Umbilical cord (tissue), 2 donors: ENCODE results near the gene MAP2K2. TPM values are rescaled to one million over a fixed set of nuclear protein-coding genes. Genes with fewer than 3 reads are reported as not detected.
A peak's percentile ranks its signal among the peaks of the same experiment; 100 is the strongest.
"Not testable (repeated sequence)": the region's sequence is repeated elsewhere in the genome, so short reads cannot be mapped to it uniquely, and the experiment has no call there.

Experiments
- DNase-seq: peaks from one replicate; pipeline ENCODE4 v3.0.0-alpha.2; 2015; ENCODE audit warnings: low spot score
- total RNA-seq: library from RNA; depleted of rRNA; stranded (reverse); fragments of >200 nt; gene quantifications from one replicate; pipeline ENCODE4 v1.2.3, GENCODE V29; 2014; ENCODE audit warnings: low replicate concordance; ENCODE audit not compliant: insufficient read depth

The MAP2K2 gene
- total RNA-seq, result 72.5 TPM

DNA sequence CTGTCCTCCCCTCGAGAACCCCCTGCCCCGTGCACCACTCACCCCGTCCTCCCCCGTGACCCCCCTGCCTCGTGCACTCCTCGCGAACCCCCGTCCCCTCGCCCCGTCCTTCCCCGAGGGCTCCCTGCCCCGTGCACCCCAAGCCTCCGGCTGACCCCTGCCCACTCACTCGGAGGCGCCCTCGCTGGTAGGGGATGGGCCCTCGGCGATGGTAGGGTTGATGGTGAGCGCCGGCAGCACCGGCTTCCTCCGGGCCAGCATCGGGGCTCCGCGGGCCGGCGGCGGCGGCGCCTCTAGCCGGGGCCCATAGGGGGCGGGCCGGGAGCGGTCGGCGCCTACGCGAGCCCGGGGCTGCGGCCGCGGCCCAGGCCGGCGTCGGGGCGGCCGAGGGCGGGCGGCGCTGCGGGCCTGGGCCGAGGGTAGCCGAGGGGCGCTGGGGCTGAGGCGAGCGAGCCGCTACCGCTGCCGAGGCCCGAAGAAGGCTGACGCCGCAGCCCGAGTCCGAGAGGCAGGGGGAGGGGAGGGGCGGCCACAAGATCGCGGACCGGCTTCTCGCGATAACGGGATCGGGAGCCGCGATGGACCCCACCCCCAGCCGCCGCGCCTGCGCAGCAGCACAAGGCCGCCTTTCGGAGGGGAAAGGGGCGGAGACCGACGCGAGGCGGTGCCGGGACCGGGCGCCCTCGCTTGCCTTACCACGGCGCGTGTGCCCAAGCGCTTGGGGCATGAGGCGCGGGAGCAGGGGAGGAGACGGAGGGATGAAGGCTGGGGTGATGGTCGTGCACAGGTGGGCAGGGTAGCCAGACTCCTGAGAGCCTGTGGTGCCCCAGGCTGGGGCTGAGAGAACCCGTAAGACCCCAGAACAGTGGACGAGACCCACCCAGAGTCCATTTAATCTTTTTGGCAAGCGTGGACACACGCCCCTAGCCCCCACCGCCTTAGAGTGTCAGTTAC, at the start of gene MAP2K2:
Gene MAP2K2 (minus strand): TSS at position 508 of the 954 bp plus-strand sequence. CDS start 247 bp downstream, at position 261.
- peak; percentile 94 for DNase-seq

DNA sequence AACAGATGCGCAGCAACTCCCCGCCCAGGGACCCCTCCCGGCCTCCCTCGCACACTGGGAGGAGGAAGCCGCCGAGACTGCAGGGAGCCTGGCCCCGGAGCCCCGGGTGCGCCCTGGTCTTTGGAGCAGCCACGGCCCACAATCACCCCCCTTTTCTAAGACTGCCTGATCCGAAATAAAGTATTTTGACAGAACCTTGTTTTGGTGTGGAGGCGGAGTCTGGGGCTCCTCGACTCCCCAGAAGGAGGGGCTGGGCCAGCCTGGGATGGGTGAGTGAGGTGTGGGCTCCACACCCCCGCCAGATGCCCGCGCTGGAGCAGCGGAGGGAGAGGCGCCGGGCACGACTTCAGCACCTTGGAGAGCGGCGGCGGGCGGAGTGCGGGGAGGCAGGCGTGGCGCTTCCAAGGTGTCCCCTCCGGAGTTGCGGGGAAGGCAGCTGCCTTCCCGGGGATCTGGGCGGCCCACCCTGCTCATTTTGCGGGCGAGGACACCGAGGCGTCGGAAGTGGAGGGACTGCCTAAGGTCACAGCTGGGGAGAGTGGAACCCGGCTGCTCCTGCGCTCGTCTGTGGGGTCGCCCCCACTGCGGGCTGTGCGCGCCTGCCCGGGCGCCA, 49.0 kb upstream of the MAP2K2 start:
- DNase-seq, result peak; percentile 54

DNA sequence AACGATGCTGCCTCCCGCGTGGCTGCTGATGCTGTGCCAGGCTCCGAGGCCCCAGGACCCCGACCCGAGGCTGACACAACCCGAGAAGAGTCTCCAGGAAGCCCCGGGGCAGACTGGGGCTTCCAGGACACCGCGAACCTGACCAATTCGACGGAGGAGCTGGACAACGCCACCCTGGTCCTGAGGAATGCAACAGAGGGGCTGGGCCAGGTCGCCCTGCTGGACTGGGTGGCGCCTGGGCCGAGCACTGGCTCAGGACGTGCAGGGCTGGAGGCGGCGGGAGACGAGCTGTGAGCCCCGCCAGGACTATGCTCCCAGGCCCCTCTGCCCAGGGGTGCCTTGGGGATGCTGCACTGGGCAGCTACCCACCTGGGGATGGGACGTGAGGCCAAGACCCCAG, 47.8 kb upstream of the MAP2K2 start:
- DNase-seq, result no peak

DNA sequence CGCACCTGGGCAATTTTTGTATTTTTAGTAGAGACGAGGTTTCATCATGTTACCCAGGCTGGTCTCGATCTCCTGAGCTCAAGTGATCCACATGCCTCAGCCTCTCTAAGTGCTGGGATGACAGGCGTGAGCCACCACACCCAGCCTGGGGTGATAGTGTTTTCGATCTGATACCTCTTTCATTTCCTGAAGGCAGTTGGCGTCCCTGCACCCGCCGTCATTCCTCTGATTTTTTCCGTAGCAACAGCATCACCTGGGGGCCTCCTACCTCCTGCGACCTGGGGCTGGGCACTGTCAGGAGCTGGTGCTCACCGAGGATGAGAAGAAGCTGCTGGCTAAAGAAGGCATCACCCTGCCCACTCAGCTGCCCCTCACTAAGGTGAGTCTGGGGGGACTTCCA, 40.3 kb upstream of the MAP2K2 start:
- DNase-seq, result no peak

DNA sequence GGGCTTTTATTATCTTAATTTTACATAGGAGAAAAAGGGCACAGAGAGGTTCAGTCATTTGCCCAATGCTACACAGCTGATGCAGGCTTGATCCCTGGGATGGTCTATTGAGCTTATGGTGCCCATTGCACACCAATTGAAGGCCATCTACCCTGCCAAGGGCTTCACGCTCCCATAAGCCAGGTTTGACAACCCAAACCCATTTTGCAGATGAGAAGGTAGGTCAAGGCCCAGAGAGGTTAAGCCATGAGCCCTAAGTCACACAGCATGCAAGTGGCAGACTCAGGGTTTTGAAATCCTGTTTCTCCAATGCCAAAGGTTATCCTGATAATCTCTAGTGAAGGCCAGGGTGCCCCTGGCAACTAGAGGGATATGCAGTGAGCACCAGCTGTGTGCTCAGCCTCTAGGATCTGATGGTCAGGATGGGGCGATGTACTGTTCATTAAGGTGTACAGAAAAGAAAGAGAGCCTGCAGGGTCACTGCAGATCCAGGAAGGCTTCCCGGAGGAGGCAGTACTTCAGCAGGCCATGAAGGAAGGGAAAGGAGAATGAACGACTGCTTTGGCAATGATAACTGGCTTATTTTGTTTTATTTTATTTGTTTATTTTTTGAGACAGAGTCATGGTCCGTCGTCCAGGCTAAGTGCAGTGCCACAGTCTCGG, 37.6 kb upstream of the MAP2K2 start:
- no peak for DNase-seq

DNA sequence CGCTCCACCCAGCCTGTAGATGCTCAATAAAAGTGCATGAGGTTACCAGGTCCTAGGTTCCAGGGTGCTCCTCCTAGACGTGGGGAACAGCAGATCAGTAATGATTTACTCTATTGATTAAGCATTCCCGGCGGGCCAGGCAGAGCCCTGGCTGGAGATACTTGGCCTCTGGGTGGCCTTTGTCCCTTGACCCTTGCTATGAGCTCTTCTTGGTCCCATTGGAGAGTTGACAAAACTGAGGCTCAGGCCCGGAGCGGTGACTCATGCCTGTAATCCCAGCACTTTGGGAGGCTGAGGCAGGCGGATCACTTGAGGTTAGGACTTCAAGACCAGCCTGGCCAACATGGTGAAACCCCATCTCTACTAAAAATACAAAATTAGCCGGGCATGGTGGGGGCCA, 34.0 kb upstream of the MAP2K2 start:
- not testable (repeated sequence) for DNase-seq

DNA sequence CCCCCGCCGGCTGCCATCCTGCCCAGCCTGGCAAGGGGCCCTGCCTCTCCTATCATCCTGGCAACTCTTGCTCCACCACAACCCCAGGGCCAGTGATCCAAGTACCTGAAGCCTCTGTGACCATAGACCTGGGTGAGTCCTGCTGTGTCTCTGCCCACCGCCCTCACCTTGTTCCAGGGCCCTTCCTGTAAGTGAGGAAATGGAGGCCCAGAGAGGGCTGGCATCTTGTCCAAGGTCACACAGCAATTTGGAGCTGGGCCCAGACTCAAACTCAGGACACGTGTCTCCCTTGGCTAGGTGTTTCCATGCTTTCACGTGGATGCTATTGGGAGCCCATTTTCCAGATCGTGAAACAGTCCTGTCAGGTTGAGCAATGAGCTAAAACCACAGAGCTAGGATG, 33.2 kb upstream of the MAP2K2 start:
- no peak for DNase-seq

DNA sequence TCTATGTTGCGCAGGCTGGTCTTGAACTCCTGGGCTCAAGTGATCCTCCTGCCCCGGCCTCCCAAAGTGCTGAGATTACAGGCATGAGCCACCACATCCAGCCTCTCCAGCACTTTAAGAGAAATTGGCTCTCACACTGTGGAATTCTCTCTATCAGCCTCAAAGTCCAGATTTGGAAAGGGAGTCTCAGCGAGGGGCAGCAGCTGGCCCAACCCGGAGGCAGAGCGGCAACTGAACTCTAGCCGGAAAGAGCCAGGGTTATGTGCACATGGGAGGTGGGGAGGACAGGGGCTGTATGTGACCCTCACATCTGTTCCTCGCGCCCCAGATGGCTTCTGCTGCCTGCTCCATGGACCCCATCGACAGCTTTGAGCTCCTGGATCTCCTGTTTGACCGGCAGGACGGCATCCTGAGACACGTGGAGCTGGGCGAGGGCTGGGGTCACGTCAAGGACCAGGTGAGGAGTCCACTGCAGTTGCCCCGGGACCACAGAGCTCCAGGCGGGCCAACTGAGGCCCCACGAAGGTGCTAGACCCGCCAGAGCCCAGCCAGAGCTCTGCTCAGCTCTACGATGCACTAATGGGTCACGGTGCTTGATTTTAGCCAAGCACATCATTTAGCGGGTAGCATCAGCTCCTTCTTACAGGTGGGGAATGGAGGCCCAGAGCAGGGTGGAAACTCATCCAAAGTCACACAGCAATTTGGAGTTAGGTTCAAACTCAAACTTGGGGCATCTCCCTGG, 30.8 kb upstream of the MAP2K2 start:
- no peak for DNase-seq

DNA sequence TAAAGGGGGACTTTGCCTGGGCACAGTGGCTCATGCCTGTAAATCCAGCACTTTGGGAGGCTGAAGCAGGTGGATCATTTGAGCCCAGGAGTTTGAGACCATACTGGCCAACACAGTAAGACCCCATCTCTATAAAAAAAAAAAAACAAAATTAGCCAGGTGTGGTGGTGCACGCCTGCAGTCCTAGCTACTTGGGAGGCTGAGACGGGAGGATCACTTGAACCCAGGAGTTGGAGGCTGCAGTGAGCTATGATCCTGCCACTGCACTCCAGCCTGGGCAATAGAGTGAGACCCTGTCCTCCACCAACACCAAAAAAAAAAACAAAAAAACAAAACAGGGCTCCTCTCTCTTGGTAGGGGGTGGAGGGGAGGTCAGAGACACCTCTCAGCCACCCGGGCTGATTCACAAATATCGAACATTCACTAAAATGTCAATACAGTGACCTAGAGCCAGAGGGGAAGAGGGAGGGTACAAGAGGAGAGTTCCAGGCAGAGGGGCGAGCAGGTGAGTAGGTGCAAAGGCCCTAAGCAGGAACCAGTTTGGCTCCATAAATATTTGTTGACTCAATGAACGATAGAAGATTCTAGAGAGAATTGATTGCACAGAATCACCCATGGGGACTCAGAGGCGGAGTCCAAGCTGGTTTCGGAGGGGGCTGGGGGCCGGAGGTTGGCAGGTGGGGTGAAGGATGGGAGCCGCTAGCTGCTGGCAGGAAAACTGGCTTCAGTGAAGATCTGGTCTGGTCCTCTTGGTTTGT, 28.5 kb upstream of the MAP2K2 start:
- no peak for DNase-seq

DNA sequence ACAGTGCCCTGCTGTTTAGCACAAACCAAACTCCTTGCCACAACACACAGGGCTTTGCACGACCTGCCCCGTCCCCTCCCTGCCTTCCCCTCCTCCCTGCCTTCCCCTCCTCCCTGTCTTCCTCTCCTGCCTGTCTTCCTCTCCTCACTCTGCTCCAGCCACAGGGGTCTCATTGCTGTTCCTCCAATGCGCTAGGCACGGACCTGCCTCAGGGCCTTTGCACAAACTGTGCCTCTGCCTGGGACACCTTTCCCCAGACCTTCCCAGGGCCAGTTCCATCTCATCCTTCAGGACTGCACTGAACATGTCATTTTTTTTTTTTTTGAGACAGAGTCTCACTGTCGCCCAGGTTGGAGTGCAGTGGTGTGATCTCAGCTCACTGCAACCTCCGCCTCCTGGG, 27.7 kb upstream of the MAP2K2 start:
- no peak for DNase-seq

DNA sequence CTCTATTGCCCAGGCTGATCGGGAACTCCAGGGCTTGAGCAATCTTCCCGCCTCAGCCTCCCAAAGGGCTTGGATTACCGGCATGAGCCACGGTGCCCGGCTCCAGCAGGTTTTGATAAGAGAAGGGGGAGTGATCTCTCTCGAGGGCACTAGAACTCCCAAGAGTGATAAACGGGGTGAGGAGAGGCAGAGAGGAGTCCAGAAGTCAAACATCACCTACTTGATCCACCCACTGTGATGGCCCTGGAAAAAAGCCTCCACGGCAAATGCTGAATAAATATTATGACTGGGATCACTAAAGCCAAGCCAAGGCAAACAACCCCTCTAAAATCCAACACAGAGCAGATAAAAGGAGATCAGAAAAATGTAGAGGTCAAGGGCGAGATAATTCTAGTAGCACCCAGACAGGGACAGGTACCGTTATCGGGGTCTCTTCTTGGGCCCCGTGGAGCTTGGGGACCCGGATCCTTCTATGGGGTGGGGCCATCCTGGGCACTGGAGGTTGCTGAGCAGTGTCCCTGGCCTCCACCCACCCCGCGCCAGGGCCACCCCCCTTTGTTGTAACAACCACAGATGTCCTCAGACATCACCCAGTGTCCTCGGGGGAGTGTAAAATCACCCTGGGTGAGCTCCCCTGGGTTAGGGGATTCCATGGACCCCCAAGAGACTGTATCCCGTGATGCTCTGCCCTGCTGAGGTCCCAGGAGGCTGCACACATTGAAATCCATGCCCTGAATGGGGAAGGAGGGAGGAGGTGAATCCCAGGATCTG, 25.8 kb upstream of the MAP2K2 start:
- no peak for DNase-seq

DNA sequence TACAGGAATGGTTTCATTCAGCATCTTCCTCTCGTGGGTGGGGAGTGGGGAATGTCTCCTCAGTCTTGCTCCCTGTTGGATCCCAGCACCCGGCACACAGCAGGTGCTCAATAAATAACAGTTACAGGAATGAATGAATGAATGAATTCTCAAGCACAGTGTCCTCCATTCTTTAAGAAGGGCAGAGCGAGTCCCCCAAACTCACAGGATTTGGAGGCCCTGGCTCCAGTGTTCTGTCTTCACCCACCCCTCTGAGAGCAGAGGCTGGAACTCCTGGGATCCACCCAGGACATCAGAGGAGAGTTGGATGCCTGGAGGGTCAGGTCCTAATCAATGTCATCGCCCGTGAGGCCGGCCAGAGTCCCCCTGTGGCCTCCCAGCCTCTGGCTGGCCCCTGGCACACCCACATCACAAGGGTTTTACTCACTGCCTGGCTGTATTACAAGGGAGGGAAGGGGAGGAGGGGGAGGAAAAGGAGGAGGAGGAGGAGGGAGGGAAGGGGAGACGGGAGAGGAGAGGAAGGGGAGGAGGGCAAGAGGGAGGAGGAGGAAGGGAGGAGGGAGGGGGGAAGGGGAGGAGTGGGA, 20.8 kb upstream of the MAP2K2 start:
- peak; percentile 33 for DNase-seq

DNA sequence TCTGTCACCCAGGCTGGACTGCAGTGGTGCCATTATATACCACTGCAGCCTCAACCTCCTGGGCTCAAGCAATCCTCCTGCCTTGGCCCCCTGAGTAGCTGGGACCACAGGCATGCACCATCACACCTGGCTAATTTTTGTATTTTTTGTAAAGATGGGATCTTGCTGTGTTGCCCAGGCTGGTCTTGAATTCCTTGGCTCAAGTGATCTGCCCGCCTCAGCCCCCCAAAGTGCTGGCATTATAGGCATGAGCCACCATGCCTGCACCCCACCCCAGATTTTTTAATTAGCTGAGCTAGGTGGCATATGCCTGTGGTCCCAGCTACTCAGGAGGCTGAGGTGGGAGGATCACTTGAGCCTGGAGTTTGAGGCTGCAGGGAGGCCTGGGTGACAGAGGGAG, 19.0 kb upstream of the MAP2K2 start:
- not testable (repeated sequence) for DNase-seq

DNA sequence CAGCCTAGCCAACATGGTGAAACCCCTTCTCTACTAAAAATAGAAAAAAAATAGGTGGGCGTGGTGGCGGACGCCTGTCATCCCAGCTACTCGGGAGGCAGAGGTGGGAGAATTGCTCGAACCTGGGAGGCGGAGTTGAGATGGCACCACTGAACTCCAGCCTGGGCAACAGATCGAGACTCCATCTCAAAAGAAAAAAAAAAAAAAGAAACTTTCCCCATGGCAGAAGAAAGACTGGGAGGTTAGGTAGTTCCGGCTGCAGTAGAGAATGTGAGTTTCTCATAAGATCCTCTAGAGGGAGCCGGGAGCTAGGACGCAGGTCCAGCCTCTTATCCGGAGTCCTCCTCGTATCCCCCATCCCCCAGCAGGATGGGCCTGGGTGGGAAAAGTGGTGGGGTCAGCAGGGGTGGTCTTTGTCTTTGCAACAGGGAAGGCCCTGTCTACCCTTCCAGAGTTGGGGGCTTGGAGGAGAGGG, 16.4 kb upstream of the MAP2K2 start:
- DNase-seq, result peak; percentile 41

DNA sequence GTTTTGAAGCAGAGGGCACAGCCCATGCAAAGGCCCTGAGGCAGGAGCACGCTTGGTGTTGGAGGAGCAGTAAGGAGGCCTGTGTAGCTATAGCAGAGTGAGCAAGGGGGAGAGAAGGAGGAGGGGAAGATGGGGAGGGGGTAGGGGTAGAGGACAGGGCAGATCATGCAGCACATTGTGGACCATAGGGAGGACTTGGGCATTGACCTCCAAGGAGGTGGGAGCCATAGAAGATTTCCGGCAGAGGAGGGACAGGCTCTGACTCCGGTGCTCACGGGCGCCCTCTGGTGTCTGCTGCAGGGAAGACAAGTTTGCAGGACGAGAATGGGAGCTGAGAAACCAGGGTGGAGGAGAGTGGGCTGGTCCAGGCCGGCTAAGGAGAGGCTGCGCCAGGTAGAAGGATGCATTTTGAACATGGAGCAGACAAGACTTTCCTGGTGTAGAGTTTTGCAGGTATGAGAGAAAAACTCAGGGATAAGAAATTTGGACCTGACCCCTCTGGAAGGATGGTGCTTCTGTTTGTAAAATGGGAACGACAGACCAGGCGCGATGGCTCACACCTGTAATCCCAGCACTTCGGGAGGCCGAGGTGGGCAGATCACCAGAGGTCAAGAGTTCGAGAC, 15.8 kb upstream of the MAP2K2 start:
- DNase-seq, result peak; percentile 42

DNA sequence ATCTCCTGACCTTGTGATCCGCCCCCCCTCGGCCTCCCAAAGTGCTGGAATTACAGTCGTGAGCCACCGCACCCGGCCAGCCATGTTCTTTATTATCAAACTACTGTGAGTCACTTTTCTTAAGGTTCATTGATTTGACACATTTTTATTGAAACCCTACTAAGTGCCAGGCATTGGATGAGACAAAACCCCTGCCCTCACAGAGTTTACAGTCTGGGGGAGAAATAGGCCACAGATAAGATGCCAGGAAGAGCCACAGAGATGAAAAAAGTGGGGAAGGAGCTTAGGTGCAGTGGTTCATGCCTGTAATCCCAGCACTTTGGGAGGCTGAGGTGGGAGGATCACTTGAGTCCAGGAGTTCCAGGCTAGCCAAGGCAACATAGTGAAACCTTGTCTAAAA, 14.5 kb upstream of the MAP2K2 start:
- DNase-seq, result no peak

DNA sequence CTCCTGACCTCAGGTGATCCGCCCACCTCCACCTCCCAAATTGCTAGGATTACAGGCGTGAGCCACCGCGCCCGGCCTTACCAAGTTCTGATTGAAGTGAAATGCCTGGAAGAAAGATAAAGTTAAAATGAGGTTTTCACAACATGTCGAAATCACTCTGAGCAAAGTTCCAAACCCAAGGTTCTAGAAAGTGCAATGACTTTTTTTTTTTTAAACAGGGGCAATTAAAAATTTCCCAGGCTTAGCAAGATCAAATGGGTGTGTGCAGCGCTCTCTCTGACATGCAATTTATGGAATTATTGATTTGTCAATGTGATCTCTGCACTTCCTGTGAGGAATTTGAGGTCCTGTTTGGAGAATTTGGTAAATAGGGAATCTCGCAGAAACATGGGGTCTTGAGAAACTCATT, 12.8 kb upstream of the MAP2K2 start:
- no peak for DNase-seq

DNA sequence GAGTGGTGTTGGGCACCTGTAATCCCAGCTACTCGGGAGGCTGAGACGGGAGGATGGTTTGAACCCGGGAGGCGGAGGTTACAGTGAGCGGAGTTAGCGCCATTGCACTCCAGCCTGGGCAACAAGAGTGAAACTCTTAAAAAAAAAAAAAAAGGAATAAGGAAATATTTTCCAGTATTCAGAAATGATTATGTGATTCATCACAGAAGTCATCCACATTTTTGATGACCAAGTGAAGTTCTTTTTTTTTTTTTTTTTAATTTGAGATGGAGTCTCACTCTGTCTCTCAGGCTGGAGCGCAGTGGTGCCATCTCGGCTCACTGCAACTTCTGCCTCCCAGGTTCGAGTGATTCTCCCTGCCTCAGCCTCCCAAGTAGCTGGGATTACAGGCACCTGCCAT, 11.5 kb upstream of the MAP2K2 start:
- DNase-seq, result not testable (repeated sequence)

DNA sequence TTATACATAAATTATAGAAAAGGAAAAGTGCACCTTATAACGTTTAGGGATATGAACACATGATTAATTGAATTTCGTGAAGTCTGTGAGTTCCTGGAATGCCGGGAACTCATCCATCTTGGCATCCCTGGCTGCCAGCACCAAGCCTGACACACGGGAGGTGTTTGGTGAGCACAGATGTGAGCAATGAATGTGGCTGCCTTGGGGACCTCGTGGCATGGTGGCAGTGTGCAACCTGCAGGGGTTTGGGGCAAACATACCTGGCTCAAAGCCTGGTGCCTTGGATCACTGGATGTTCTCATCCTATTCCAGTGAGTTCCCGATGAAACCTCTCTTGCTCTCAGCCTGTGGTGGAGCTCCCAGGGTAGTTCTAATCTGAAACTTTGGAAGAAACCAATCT, 10.4 kb upstream of the MAP2K2 start:
- DNase-seq, result no peak
